Activated naive CD8-positive, alpha-beta T cell treated with anti-CD3 and anti-CD28 coated beads, Interleukin-2, amount 50 U/mL, for 24 hours (primary cell): Measurements from ENCODE around the gene MICU1.
"Not testable (repeated sequence)": the region's sequence is repeated elsewhere in the genome, so short reads cannot be mapped to it uniquely, and the experiment has no call there.

Experiments used
- ATAC-seq: fragments of 150-1000 bp; cut with Tn5 transposase; one replicate; pipeline ENCODE4 v1.10.0; 2021
- DNase-seq: peaks from one replicate; pipeline ENCODE4 v3.0.0; 2021
- H3K27ac Mint-ChIP-seq: one replicate; pipeline ENCODE4 v1.8.0; 2021; ENCODE audit warnings: mild to moderate bottlenecking, mixed read lengths
- H3K27me3 Mint-ChIP-seq: one replicate; pipeline ENCODE4 v1.8.0; 2021; ENCODE audit warnings: mixed read lengths
- H3K36me3 Mint-ChIP-seq: one replicate; pipeline ENCODE4 v1.8.0; 2021; ENCODE audit warnings: low read depth, mixed read lengths
- H3K4me1 Mint-ChIP-seq: one replicate; pipeline ENCODE4 v1.8.0; 2021; ENCODE audit warnings: mixed read lengths
- H3K4me3 Mint-ChIP-seq: one replicate; pipeline ENCODE4 v1.8.0; 2021; ENCODE audit warnings: mild to moderate bottlenecking, moderate library complexity, mixed read lengths
- H3K9me3 Mint-ChIP-seq: one replicate; pipeline ENCODE4 v1.8.0; 2021; ENCODE audit warnings: mixed read lengths

Gene MICU1

GRCh38 chr10:72625608-72626443 is at the start of gene MICU1:
MICU1 (minus strand) TSS chr10:72626079; CDS start chr10:72566793, 59,286 bp downstream.
- Mint-ChIP-seq H3K4me1 (peaks cover 15% of the 10 kb centered on the region), H3K27me3 (no peaks in the 10 kb centered on the region), H3K36me3 (no peaks in the 10 kb centered on the region), H3K27ac (peak within 1 kb of the TSS; percentile 91), H3K9me3 (no peaks in the 10 kb centered on the region), H3K4me3 (peak within 1 kb of the TSS; percentile 94)
- DNase-seq = peak; percentile 95
- peak; percentile 97 for ATAC-seq

GRCh38 chr10:72674174-72674573 is 48.3 kb upstream of the MICU1 start:
- H3K4me1 Mint-ChIP-seq, H3K9me3 Mint-ChIP-seq, DNase-seq, H3K4me3 Mint-ChIP-seq, H3K36me3 Mint-ChIP-seq, ATAC-seq, H3K27me3 Mint-ChIP-seq, H3K27ac Mint-ChIP-seq: not testable (repeated sequence)

- H3K36me3 Mint-ChIP-seq = no peaks in the 10 kb centered on the region
- H3K27ac Mint-ChIP-seq = no peak overlapping the region
- no peaks in the 10 kb centered on the region for H3K9me3 Mint-ChIP-seq
- no peak overlapping the region for H3K4me3 Mint-ChIP-seq
- DNase-seq (no peak), ATAC-seq (no peak)
- peaks cover 2% of the 10 kb centered on the region for H3K4me1 Mint-ChIP-seq
- H3K27me3 Mint-ChIP-seq = no peaks in the 10 kb centered on the region
These were observed 47.4 kb upstream of the MICU1 start for GRCh38 chr10:72673280-72673679.

DNA sequence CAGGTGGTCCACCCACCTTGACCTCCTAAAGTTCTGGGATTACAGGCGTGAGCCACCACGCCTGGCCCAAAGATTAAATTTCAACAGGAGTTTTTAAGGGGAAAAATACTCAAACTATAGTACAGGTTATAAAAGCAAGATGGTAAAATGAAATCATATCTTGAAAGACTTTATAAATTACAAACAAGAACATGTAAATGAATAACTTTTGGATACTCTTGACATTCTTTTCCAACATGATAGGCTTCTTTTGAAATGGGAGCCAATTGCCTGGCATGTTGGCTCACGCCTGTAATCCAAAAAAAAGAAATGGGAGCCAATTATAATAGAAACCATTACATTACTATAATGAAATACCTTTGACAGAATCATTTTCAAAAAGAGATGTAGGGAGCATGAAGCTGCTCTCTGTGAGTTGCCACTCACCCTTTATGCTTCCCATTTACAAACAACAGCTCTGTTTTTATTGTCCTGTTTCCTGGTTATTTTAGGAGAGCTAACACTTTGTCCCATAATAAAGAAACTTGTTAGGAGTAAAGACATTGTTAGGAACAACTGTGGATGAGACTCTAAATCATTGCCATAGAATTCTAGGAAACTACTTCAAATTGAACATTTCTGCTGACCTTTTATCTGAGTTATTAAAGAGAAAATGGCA is 41.5 kb upstream of the MICU1 start:
- ATAC-seq (no peak), DNase-seq (no peak)
- Mint-ChIP-seq H3K27me3 (peaks cover 2% of the 10 kb centered on the region), H3K4me1 (no peaks in the 10 kb centered on the region), H3K36me3 (no peaks in the 10 kb centered on the region), H3K4me3 (no peak overlapping the region), H3K27ac (no peak overlapping the region), H3K9me3 (no peaks in the 10 kb centered on the region)

DNA sequence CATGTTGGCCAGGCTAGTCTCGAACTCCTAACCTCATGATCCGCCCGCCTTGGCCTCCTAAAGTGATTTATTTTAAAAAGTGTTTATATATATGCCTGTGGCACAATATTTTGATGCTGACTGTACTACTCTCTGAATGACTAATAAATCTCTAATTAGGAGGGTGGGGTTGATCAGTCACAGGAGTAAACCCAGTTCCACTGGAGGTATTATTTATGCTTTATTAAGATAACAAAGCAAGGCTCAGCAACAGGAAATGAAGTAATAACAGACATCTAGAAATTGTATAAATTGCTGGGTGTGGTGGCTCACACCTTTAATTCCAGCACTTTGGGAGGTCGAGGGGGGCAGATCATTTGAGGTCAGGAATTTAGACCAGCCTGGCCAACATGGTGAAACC is 40.0 kb upstream of the MICU1 start:
- DNase-seq = no peak
- no peak for ATAC-seq
- peaks cover 2% of the 10 kb centered on the region for H3K27me3 Mint-ChIP-seq
- no peak overlapping the region for H3K4me3 Mint-ChIP-seq
- H3K27ac Mint-ChIP-seq = no peak overlapping the region
- no peaks in the 10 kb centered on the region for H3K4me1 Mint-ChIP-seq
- no peaks in the 10 kb centered on the region for H3K9me3 Mint-ChIP-seq
- H3K36me3 Mint-ChIP-seq = no peaks in the 10 kb centered on the region

DNA sequence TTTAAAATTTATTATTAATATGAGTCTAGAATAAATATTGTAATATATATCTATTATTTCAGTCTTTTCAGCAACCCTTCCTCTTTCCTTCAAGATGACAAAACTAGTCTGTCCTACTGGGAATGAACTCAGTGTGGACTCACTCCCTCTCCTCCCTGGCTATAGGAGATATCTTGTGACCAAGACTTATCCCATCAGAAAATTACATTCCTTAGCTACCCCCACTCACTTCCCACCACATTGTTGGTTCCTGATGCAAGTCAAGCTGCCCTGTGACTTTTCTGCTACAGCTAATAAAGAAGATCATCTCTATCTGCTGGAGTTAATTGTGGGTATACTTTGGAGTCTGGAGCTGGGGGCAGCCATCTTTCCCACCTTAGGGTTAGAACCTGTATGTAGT is 38.1 kb upstream of the MICU1 start:
- no peaks in the 10 kb centered on the region for H3K36me3 Mint-ChIP-seq
- no peak overlapping the region for H3K27ac Mint-ChIP-seq

GRCh38 chr10:72661431-72661830 is 35.6 kb upstream of the MICU1 start:
- no peaks in the 10 kb centered on the region for H3K36me3 Mint-ChIP-seq
- H3K9me3 Mint-ChIP-seq = no peaks in the 10 kb centered on the region
- no peak for ATAC-seq
- H3K4me1 Mint-ChIP-seq = no peaks in the 10 kb centered on the region
- no peak overlapping the region for H3K27ac Mint-ChIP-seq
- DNase-seq = no peak
- H3K4me3 Mint-ChIP-seq = no peak overlapping the region
- no peaks in the 10 kb centered on the region for H3K27me3 Mint-ChIP-seq

More for the DNA sequence above, 38.1 kb upstream of the MICU1 start:
- no peak overlapping the region for H3K4me3 Mint-ChIP-seq
- no peaks in the 10 kb centered on the region for H3K9me3 Mint-ChIP-seq
- H3K4me1 Mint-ChIP-seq = no peaks in the 10 kb centered on the region
- no peak for ATAC-seq
- peaks cover 2% of the 10 kb centered on the region for H3K27me3 Mint-ChIP-seq
- no peak for DNase-seq

DNA sequence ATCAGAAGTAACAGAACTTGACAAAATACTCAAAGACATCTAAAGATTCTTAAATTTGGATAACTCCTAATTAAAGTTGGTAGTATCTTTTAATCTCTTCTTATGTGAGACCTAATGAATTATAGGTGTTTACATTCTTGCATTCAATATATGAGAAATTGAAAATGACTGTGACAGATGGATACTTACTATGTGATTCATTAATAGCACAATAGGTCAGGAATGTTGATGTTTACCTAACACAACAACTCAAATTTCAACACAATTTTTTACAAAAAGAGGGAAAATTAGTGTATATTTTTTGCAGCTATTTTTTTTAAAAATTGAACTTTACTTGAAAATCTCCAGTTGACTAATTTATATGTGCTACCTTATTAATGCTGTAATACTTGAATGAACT is 34.3 kb upstream of the MICU1 start:
- Mint-ChIP-seq H3K9me3 (no peaks in the 10 kb centered on the region), H3K27me3 (no peaks in the 10 kb centered on the region), H3K4me3 (no peak overlapping the region), H3K4me1 (no peaks in the 10 kb centered on the region), H3K36me3 (no peaks in the 10 kb centered on the region), H3K27ac (no peak overlapping the region)
- DNase-seq = no peak
- ATAC-seq = no peak

DNA sequence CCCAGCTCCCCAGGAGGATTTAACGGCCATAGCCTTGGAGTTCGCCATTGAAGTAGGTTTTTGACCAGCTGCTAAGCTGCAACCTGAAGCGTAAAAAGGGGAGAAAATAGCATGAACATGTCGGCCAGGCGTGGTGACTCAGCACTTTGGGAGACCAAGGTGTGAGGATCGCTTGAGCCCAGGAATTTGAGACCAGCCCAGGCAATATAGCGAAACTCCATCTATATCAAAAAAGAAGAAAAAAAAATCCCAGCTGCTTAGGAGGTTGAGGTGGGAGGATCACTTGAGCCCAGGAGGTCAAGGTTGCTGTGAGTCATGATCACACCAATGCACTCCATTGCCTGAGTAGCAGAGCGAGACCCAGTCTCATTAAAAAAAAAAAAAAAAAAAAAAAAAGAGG is 33.8 kb upstream of the MICU1 start:
- H3K9me3 Mint-ChIP-seq = no peaks in the 10 kb centered on the region
- no peaks in the 10 kb centered on the region for H3K27me3 Mint-ChIP-seq
- H3K4me1 Mint-ChIP-seq = no peaks in the 10 kb centered on the region
- H3K27ac Mint-ChIP-seq = no peak overlapping the region
- DNase-seq (no peak), ATAC-seq (no peak)
- no peak overlapping the region for H3K4me3 Mint-ChIP-seq
- H3K36me3 Mint-ChIP-seq = no peaks in the 10 kb centered on the region

DNA sequence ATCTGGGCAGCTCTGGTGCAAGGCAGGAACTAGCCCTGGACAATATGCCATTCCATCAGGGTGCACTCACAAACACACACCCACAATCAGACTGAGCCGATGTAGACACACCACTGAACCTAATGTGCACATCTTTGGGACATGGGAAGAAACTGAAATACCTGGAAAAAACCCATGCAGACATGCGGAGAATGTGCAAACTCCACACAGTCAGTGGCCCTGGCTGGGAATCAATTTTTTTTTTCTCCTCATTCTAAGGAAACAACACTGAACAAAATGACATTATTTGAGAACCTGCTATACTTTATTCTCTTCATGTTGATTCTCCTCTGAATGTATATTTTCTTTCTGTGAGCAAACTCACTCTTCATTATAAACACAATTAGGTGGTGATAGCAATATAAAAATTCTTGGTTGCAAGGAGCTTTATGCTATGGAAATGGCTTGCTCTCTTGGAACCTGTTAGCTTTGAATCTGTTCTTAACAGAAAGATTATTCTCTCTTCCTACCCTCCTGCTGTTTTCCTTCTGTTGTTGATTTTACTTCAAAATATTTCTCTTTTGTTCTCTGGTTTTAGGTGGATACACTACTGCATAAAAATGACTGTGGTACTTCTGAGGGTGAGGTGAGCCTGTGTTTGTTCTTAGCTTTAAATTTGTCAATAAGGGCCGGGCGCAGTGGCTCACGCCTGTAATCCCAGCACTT is 33.0 kb upstream of the MICU1 start:
- Mint-ChIP-seq H3K36me3 (no peaks in the 10 kb centered on the region), H3K4me3 (no peak overlapping the region), H3K9me3 (no peaks in the 10 kb centered on the region), H3K27ac (no peak overlapping the region), H3K4me1 (no peaks in the 10 kb centered on the region), H3K27me3 (no peaks in the 10 kb centered on the region)
- ATAC-seq = no peak
- no peak for DNase-seq

- no peaks in the 10 kb centered on the region for H3K9me3 Mint-ChIP-seq
- H3K36me3 Mint-ChIP-seq = no peaks in the 10 kb centered on the region
- no peaks in the 10 kb centered on the region for H3K27me3 Mint-ChIP-seq
- ATAC-seq (no peak), DNase-seq (no peak)
- no peaks in the 10 kb centered on the region for H3K4me1 Mint-ChIP-seq
- H3K4me3 Mint-ChIP-seq = no peak overlapping the region
- no peak overlapping the region for H3K27ac Mint-ChIP-seq
These were observed 28.8 kb upstream of the MICU1 start for GRCh38 chr10:72654720-72655119.

DNA sequence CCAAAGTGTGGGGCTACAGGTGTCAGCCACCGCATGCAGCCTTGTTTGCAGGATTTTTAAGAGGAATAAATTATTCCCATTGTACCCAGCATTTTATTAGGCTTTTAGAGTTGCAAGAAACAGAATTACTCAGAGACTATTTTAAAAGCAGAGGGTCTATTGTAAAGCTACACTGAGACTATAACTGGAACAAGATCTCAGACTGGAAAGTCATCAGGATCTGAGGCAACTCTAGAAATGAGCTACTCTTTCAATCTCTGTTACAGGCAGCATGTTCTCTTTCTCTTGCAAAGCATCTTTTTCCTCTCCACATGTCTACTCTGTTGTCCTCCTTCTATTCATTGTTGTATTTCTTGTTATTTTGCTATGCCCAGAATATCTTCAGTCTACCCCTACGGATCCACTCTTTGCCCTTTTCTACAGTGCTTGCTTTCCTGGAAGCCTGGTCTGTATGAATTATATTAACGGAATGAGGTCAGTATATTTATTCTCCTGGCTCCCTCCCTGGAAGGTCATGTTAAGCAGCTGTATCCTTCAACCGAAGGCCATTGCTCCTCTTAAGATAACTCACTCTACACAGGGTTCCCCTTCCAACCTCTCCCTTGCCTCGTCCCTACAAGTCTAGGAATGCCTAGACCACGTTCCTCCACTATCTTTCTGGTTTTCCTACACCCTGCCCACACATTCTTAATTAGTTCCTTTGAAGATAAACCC is 27.7 kb upstream of the MICU1 start:
- Mint-ChIP-seq H3K9me3 (no peaks in the 10 kb centered on the region), H3K27ac (no peak overlapping the region), H3K4me3 (no peak overlapping the region), H3K4me1 (no peaks in the 10 kb centered on the region), H3K36me3 (no peaks in the 10 kb centered on the region), H3K27me3 (no peaks in the 10 kb centered on the region)
- DNase-seq = no peak
- ATAC-seq = no peak

DNA sequence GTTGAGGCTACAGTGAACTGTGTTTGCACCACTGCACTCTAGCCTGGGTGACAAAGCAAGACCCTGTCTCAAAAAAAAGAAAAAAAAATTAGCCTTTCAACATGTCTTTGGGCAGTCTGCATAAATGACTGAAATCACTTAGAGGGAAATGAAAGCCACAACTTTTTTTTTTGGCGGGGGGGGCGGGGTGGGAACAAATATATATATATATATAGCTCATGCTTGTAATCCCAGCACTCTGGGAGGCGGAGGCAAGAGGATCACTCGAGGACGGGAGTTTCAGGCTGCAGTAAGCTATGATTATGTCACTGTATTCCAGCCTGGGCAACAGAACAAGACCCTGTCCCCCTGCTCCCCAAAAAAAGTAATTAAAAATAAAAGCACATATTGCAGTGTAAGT is 23.4 kb upstream of the MICU1 start:
- ATAC-seq (no peak), DNase-seq (no peak)
- H3K4me3 Mint-ChIP-seq = no peak overlapping the region
- no peaks in the 10 kb centered on the region for H3K4me1 Mint-ChIP-seq
- no peak overlapping the region for H3K27ac Mint-ChIP-seq
- no peaks in the 10 kb centered on the region for H3K9me3 Mint-ChIP-seq
- H3K27me3 Mint-ChIP-seq = no peaks in the 10 kb centered on the region
- no peaks in the 10 kb centered on the region for H3K36me3 Mint-ChIP-seq

GRCh38 chr10:72648301-72648700 is 22.4 kb upstream of the MICU1 start:
- H3K27ac Mint-ChIP-seq = no peak overlapping the region
- no peaks in the 10 kb centered on the region for H3K27me3 Mint-ChIP-seq
- H3K36me3 Mint-ChIP-seq = no peaks in the 10 kb centered on the region
- no peak overlapping the region for H3K4me3 Mint-ChIP-seq
- H3K9me3 Mint-ChIP-seq = no peaks in the 10 kb centered on the region
- no peak for ATAC-seq
- no peak for DNase-seq
- no peaks in the 10 kb centered on the region for H3K4me1 Mint-ChIP-seq
